ENCODE data around the gene MRTFA. TPM values are rescaled to one million over a fixed set of nuclear protein-coding genes. Genes with fewer than 3 reads are reported as not detected.

MRTFA gene
- total RNA-seq, 6 donors from 2014 or later = 47.9 to 178 (median 61.3) TPM

DNA sequence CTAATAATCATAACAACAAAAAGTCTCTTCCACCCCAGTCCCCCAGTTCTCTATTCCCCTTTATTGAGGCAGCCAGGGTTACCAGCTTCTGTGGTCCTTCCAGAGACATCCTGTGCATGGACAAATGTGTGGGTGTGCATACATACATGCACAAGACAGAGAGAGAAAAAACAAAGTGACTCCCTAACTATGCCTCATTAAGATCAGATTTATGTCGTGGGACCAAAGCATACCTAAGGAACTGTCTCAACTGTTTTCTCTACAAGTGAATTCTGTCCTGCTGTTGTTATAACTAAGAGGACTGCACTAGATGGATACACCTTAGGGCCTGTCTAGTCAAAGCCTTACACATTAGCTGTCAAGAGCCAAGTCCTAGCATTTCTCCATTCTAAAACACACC, 106.7 kb downstream of the MRTFA start:
- Histone ChIP-seq H3K9me3 (no peaks in the 10 kb centered on the region), H3K4me3 (no peak overlapping the region), H3K27ac (no peak overlapping the region), H3K27me3 (no peaks in the 10 kb centered on the region), H3K4me1 (peaks cover 32 to 51% (median 37%) of the 10 kb centered on the region in 4 donors), H3K36me3 (no peaks in the 10 kb centered on the region)
- TF ChIP-seq EP300 (IDR thresholded peaks at IDR 0.05) = no peak
- no peak for TF ChIP-seq POLR2A (IDR thresholded peaks at IDR 0.05)
- TF ChIP-seq POLR2AphosphoS5 (IDR thresholded peaks at IDR 0.05) = no peak
- ATAC-seq (ENCODE audit: low FRiP score in 2 of 2) (no peak), DNase-seq (no peak)
- 50 to 87% methylated on average over 1 of the region's 1 CpG for WGBS, 2 donors

DNA sequence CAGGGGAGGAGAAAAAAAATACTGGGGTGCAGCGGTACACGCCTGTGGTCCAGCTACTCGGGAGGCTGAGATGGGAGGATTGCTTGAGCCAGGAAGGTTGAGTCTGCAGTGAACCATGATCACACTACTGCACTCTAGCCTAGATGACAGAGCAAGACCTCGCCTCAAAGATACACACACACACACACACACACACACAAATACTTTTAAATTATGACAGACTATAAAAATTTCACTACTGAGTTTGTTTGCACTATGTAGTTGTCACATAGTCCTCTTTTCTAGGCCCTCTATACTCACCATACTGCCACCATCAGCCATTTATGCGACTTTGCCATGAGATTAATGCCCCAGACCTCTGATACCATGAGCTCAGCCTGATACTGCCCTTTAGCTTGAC, 109.6 kb downstream of the MRTFA start:
- no peak overlapping the region for H3K4me3 ChIP-seq
- TF ChIP-seq, protein P1, sequence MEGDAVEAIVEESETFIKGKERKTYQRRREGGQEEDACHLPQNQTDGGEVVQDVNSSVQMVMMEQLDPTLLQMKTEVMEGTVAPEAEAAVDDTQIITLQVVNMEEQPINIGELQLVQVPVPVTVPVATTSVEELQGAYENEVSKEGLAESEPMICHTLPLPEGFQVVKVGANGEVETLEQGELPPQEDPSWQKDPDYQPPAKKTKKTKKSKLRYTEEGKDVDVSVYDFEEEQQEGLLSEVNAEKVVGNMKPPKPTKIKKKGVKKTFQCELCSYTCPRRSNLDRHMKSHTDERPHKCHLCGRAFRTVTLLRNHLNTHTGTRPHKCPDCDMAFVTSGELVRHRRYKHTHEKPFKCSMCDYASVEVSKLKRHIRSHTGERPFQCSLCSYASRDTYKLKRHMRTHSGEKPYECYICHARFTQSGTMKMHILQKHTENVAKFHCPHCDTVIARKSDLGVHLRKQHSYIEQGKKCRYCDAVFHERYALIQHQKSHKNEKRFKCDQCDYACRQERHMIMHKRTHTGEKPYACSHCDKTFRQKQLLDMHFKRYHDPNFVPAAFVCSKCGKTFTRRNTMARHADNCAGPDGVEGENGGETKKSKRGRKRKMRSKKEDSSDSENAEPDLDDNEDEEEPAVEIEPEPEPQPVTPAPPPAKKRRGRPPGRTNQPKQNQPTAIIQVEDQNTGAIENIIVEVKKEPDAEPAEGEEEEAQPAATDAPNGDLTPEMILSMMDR (IDR thresholded peaks at IDR 0.05) = no peak
- TF ChIP-seq POLR2A (IDR thresholded peaks at IDR 0.05) (no peak), EP300 (IDR thresholded peaks at IDR 0.05) (no peak), POLR2AphosphoS5 (IDR thresholded peaks at IDR 0.05) (no peak)
- H3K4me1 ChIP-seq = peaks cover 14 to 30% (median 19%) of the 10 kb centered on the region in 4 donors
- DNase-seq (no peak), ATAC-seq (ENCODE audit: low FRiP score in 2 of 2) (no peak)
- H3K9me3 ChIP-seq = no peaks in the 10 kb centered on the region
- 85 to 98% methylated on average over 5 of the region's 5 CpGs for WGBS, 2 donors
- H3K27me3 ChIP-seq = no peaks in the 10 kb centered on the region
- no peaks in the 10 kb centered on the region for H3K36me3 ChIP-seq
- no peak overlapping the region for H3K27ac ChIP-seq

DNA sequence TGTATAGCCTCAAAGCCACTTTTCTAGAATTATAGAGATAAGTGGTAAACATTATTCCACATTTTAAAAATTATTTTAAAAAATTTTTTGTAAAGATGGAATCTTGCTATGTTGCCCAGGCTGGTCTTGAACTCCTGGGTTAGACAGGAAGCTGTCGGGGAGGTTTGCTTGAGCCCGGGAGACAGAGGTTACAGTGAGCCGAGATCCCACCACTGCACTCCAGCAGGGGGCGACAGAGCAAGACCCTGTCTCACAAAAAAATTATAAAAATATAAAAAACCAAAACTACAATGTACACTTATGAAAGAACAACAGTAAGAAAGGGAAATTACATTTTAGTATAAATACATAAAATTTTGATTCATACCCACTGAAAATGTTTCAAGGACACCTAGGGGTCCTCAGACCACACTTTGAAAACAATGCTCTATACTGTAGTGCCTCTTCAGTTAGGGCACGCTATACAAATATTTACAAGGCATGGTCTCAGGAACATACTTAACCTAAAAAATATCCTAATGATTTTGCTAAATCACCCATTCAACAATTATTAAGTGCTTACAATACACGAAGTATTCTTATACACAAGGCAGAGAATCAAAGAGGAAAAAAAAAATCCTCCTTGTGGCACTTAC, 111.2 kb downstream of the MRTFA start:
- no peak overlapping the region for H3K27ac ChIP-seq
- ATAC-seq (ENCODE audit: low FRiP score in 2 of 2) = peak in 1 of 2 donors; percentile 33
- peak in 1 of 2 donors; percentile 48 for DNase-seq

DNA sequence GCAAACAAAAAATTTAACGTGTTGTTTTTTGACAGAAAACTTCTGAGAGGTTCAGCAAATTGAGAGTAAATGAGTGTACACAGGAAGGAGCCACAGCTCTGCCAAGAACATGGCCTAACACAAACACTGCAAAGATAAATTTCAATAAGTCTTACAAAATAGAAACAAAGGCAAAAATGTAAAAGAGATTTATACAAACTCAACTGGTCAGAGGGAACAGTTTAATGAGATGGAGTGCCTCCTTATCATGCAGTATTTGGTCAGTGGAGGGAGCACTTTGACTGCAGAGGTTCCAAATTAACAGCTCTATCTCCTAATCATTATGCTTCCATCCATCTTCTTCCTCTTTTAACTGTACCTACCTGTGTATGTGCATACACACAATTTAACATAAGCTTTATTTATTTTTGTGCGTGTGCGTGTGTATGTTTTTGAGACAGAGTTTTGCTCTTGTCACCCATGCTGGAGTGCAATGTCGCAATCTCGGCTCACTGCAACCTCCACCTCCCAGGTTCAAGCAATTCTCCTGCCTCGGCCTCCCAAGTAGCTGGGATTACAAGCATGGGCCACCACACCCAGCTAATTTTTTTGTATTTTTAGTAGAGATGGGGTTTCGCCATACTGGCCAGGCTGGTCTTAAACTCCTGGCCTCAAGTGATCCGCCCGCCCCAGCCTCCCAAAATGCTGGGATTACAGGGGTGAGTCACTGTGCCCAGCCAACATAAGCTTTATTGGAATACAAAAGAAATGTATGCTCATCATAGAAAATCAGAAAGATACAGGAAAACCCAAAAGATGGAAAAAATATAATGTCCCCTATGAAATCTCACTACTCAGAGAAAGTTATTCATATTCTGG, 111.9 kb downstream of the MRTFA start:
- Histone ChIP-seq H3K4me1 (peaks cover 6 to 20% (median 13%) of the 10 kb centered on the region in 4 donors), H3K9me3 (no peaks in the 10 kb centered on the region), H3K36me3 (no peaks in the 10 kb centered on the region), H3K27ac (no peak overlapping the region), H3K4me3 (no peak overlapping the region), H3K27me3 (no peaks in the 10 kb centered on the region)
- ATAC-seq (ENCODE audit: low FRiP score in 2 of 2) = no peak
- 72 to 79% methylated on average over 9 of the region's 9 CpGs for WGBS, 2 donors
- DNase-seq = no peak
- TF ChIP-seq POLR2AphosphoS5 (IDR thresholded peaks at IDR 0.05) = no peak
- TF ChIP-seq, protein P1 (IDR thresholded peaks at IDR 0.05) = peak in 2 of 6 experiments; percentile 8 to 30

More for the DNA sequence above, 111.2 kb downstream of the MRTFA start:
- peaks cover 6 to 26% (median 13%) of the 10 kb centered on the region in 4 donors for H3K4me1 ChIP-seq
- no peaks in the 10 kb centered on the region for H3K27me3 ChIP-seq
- TF ChIP-seq, protein P1 (IDR thresholded peaks at IDR 0.05) = peak in 5 of 6 experiments; percentile 35 to 77 (median 50)
- no peak for TF ChIP-seq POLR2AphosphoS5 (IDR thresholded peaks at IDR 0.05)
- no peaks in the 10 kb centered on the region for H3K9me3 ChIP-seq
- no peaks in the 10 kb centered on the region for H3K36me3 ChIP-seq
- H3K4me3 ChIP-seq = no peak overlapping the region
- 28 to 39% methylated on average over 6 of the region's 6 CpGs for WGBS, 2 donors

DNA sequence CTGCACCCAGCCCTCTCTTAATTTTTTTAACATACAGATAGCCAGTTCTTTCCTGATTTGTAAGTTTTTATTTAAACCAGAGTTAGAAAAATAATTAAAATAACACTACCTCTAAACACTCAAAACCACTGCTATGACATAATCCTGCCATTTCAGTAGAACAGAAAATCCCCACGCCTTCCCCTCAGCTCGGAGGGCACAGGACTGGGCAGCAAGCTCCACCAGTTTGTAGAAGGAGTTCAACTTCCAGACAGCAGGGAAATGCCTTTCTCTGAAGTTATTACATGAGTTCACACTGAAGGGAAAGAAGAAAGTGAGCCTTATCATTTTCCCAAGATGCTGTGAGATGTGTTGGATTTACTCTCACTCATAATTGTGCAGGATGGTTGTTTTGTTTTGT, 114.4 kb downstream of the MRTFA start:
- Histone ChIP-seq H3K36me3 (peaks cover 0 to 4% (median 0%) of the 10 kb centered on the region in 4 donors), H3K27ac (no peak overlapping the region), H3K4me3 (no peak overlapping the region), H3K9me3 (no peaks in the 10 kb centered on the region), H3K27me3 (no peaks in the 10 kb centered on the region), H3K4me1 (peaks cover 6 to 20% (median 13%) of the 10 kb centered on the region in 4 donors)
- no peak for DNase-seq
- 89 to 94% methylated on average over 2 of the region's 2 CpGs for WGBS, 2 donors
- TF ChIP-seq POLR2AphosphoS5 (IDR thresholded peaks at IDR 0.05) (no peak), POLR2A (IDR thresholded peaks at IDR 0.05) (no peak), EP300 (IDR thresholded peaks at IDR 0.05) (no peak)
- TF ChIP-seq, protein P1 (IDR thresholded peaks at IDR 0.05) = no peak
- ATAC-seq (ENCODE audit: low FRiP score in 2 of 2) = no peak
